Panc1 (cell line): Measurements from ENCODE around the gene SYT17. TPM values are rescaled to one million over a fixed set of nuclear protein-coding genes. Genes with fewer than 3 reads are reported as not detected.
"Not testable (repeated sequence)": the region's sequence is repeated elsewhere in the genome, so short reads cannot be mapped to it uniquely, and the experiment has no call there.

Experiments used
- ATAC-seq: fragments of 200-7000 bp; cut with Tn5 transposase; 2 replicates; pipeline ENCODE4 v1.9.1; 2020; ENCODE audit warnings: mild to moderate bottlenecking, moderate library complexity
- BruUV-seq: library from RNA; stranded (reverse); fragments of 400-500 nt; replicated peaks from 2 replicates; lab custom pipeline; 2021; lab: Mats Ljungman, UMichigan
- CTCF ChIA-PET: fragments of 300-600 bp; sonication (Branson Sonifier 250); formaldehyde crosslinking; loops from one replicate; lab custom pipeline; 2022; ENCODE audit warnings: antibody characterized with exemption; lab: Charles Lee
- POLR2A ChIA-PET: fragments of 300-600 bp; sonication (Branson Sonifier 250); formaldehyde crosslinking; loops from one replicate; lab custom pipeline; 2022; ENCODE audit warnings: antibody characterized with exemption; lab: Charles Lee
- DNase-seq: peaks from one replicate; pipeline ENCODE4 v3.0.0-alpha.2; 2010; ENCODE audit warnings: low read depth, low spot score
- H3K27ac ChIP-seq: 2 replicates; pipeline ENCODE4 v1.5.1; 2011; ENCODE audit warnings: mild to moderate bottlenecking, low read length, inconsistent platforms
- H3K27me3 ChIP-seq: fragments of 200-500 bp; sonication (Bioruptor generic); 2 replicates; pipeline ENCODE4 v1.6.0; 2014; ENCODE audit warnings: low read length, inconsistent platforms; ENCODE audit not compliant: control insufficient read depth, insufficient read depth
- H3K36me3 ChIP-seq: fragments of 200-500 bp; sonication (Bioruptor generic); 2 replicates; pipeline ENCODE4 v1.5.1; 2014; ENCODE audit warnings: inconsistent platforms, mild to moderate bottlenecking, low read length, moderate library complexity; ENCODE audit not compliant: control insufficient read depth, insufficient read depth
- H3K4me1 ChIP-seq: 2 replicates; pipeline ENCODE4 v1.5.1; 2011; ENCODE audit warnings: inconsistent platforms, mild to moderate bottlenecking, low read length, moderate library complexity; ENCODE audit not compliant: control insufficient read depth, insufficient read depth
- H3K4me3 ChIP-seq, 2 experiments: 2 replicates each; pipeline ENCODE4 v1.5.1; 2011 to 2012; ENCODE audit warnings: low read depth in 2 of 2, low read length in 2 of 2, mild to moderate bottlenecking in 2 of 2, inconsistent platforms in 1 of 2, moderate library complexity in 1 of 2
- H3K9me3 ChIP-seq: fragments of 200-500 bp; sonication (Bioruptor generic); 2 replicates; pipeline ENCODE4 v1.5.1; 2014; ENCODE audit warnings: low read depth, mild to moderate bottlenecking, inconsistent platforms, low read length, moderate library complexity; ENCODE audit not compliant: control insufficient read depth, insufficient read depth
- POLR2AphosphoS5 ChIP-seq: IDR thresholded peaks from 2 replicates; pipeline ENCODE4 v1.6.1; 2012; ENCODE audit warnings: mild to moderate bottlenecking, low read depth, low read length, moderate library complexity
- SIN3A ChIP-seq: IDR thresholded peaks from 2 replicates; pipeline ENCODE4 v1.6.1; 2012; ENCODE audit warnings: low read depth, mild to moderate bottlenecking, low read length, moderate library complexity, borderline replicate concordance; ENCODE audit not compliant: insufficient read depth
- TCF7L2 ChIP-seq: IDR thresholded peaks from 2 replicates; pipeline ENCODE4 v1.6.1; 2011; ENCODE audit warnings: mild to moderate bottlenecking, low read depth, low read length, inconsistent platforms
- in situ Hi-C: cut with HindIII; loops from 2 replicates; pipeline ENCODE4 v1.10.0; 2016; ENCODE audit warnings: low sequenced_read_pairs, low pct_unique_long_range_greater_than_20kb
- intact Hi-C: fragments of 100-400 bp; cut with micrococcal nuclease; formaldehyde crosslinking; loops from one replicate; pipeline ENCODE4 v1.10.0; 2022; ENCODE audit not compliant: unreplicated experiment
- total RNA-seq: library from RNA; stranded (reverse); gene quantifications from one replicate; pipeline ENCODE4 v1.2.1, GENCODE V29; 2021; ENCODE audit not compliant: unreplicated experiment
- TF ChIP-seq, protein P1 (sequence below): fragments of 450-650 bp; IDR thresholded peaks from 2 replicates; pipeline ENCODE4 v1.5.1; 2017; ENCODE audit warnings: mild to moderate bottlenecking
- TF ChIP-seq, protein P2 (sequence below), 2 experiments: IDR thresholded peaks; 2 replicates each; pipeline ENCODE4 v1.6.1; 2011 to 2012; ENCODE audit warnings: low read depth in 2 of 2, control low read depth in 1 of 2, low read length in 1 of 2, mild to moderate bottlenecking in 1 of 2, moderate library complexity in 1 of 2; ENCODE audit not compliant: insufficient read depth in 1 of 2

The SYT17 gene
- total RNA-seq, 1 experiment from 2014 or later = 5.4 TPM

DNA sequence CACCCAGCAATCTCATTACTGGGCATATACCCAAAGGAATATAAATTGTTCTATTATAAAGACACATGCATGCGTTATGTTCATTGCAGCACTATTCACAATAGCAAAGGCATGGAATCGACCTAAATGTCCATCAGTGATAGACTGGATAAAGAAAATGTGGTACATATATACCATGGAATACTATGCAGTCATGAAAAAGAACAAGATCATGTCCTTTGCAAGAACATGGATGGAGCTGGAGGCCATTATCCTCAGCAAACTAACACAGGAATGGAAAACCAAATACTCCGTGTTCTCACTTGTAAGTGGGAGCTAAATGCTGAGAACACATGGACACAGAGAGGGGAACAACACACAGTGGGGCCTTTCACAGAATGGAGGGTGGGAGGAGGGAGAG, 19.9 kb downstream of the SYT17 start:
- BruUV-seq, in situ Hi-C loops, H3K27me3 ChIP-seq, H3K27ac ChIP-seq, H3K36me3 ChIP-seq, DNase-seq, CTCF ChIA-PET, intact Hi-C loops, ATAC-seq, H3K4me1 ChIP-seq, H3K4me3 ChIP-seq, POLR2A ChIA-PET, H3K9me3 ChIP-seq: not testable (repeated sequence)

DNA sequence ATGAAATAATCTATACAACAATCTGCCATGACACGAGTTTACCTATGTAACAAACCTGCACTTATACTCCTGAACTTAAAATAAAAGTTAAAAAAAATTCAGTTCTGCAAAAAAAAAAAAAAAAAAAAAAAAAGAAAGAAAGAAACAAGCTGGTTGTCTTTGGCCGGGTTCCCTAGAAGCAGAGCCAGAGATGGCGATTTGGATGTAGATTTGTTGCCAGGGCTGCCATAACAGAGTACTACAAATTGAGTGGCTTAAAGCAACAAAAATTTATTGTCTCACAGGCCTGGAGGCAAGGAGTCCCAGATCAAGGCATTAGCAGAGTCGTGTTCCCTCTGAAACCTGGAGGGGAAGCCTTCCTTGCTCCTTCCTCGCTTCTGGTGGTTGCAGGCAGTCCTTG, 20.4 kb downstream of the SYT17 start:
- no TSS peak for BruUV-seq
- H3K27me3 ChIP-seq = no peaks in the 10 kb centered on the region
- ATAC-seq (0 out of 2 replicates have a peak, but pooled peaks have one; percentile 15), DNase-seq (no peak)
- intact Hi-C loops = no loop called here
- no peaks in the 10 kb centered on the region for H3K36me3 ChIP-seq
- H3K9me3 ChIP-seq = no peaks in the 10 kb centered on the region
- POLR2A ChIA-PET = interaction anchor here (0.6 kb wide), 3 partner anchors 53 to 94 kb away, joined by 5 to 19 read pairs (median 10); no protein-coding TSS in a partner anchor
- H3K4me3 ChIP-seq = no peak overlapping the region
- H3K27ac ChIP-seq = no peak overlapping the region
- CTCF ChIA-PET = interaction anchor here (0.6 kb wide), 1 partner anchor 104 kb away, joined by 3 read pairs; no protein-coding TSS in a partner anchor
- in situ Hi-C loops = no loop called here
- TF ChIP-seq SIN3A (no peak), POLR2AphosphoS5 (no peak), TCF7L2 (no peak)
- TF ChIP-seq, protein P1, sequence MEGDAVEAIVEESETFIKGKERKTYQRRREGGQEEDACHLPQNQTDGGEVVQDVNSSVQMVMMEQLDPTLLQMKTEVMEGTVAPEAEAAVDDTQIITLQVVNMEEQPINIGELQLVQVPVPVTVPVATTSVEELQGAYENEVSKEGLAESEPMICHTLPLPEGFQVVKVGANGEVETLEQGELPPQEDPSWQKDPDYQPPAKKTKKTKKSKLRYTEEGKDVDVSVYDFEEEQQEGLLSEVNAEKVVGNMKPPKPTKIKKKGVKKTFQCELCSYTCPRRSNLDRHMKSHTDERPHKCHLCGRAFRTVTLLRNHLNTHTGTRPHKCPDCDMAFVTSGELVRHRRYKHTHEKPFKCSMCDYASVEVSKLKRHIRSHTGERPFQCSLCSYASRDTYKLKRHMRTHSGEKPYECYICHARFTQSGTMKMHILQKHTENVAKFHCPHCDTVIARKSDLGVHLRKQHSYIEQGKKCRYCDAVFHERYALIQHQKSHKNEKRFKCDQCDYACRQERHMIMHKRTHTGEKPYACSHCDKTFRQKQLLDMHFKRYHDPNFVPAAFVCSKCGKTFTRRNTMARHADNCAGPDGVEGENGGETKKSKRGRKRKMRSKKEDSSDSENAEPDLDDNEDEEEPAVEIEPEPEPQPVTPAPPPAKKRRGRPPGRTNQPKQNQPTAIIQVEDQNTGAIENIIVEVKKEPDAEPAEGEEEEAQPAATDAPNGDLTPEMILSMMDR = no peak
- TF ChIP-seq, protein P2, sequence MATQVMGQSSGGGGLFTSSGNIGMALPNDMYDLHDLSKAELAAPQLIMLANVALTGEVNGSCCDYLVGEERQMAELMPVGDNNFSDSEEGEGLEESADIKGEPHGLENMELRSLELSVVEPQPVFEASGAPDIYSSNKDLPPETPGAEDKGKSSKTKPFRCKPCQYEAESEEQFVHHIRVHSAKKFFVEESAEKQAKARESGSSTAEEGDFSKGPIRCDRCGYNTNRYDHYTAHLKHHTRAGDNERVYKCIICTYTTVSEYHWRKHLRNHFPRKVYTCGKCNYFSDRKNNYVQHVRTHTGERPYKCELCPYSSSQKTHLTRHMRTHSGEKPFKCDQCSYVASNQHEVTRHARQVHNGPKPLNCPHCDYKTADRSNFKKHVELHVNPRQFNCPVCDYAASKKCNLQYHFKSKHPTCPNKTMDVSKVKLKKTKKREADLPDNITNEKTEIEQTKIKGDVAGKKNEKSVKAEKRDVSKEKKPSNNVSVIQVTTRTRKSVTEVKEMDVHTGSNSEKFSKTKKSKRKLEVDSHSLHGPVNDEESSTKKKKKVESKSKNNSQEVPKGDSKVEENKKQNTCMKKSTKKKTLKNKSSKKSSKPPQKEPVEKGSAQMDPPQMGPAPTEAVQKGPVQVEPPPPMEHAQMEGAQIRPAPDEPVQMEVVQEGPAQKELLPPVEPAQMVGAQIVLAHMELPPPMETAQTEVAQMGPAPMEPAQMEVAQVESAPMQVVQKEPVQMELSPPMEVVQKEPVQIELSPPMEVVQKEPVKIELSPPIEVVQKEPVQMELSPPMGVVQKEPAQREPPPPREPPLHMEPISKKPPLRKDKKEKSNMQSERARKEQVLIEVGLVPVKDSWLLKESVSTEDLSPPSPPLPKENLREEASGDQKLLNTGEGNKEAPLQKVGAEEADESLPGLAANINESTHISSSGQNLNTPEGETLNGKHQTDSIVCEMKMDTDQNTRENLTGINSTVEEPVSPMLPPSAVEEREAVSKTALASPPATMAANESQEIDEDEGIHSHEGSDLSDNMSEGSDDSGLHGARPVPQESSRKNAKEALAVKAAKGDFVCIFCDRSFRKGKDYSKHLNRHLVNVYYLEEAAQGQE (IDR thresholded peaks at IDR 0.05; ENCODE audit: insufficient read depth in 1 of 2, low read depth in 2 of 2, low read length in 1 of 2) = no peak
- no peaks in the 10 kb centered on the region for H3K4me1 ChIP-seq

DNA sequence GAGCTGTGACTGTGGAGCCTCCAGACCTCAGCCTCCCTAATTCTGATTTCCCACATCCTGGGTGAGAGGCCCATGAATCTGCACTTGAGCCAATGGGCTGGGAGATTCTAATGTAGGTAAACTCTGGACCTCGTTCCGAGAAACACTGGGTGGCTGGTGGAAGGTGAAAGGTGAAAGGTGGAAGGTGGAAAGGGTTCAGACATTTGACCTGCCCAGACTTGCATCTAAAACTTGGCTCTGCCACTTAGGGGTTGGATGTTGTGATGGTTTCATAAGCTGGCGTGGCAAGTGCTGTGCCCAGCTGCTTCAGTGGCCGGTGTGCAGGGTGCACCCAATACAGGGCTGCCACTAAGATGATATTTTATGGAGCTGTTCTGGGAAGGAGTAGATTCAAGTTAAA, 24.8 kb downstream of the SYT17 start:
- intact Hi-C loops = no loop called here
- DNase-seq (no peak), ATAC-seq (no peak)
- CTCF ChIA-PET = interaction anchor here (0.6 kb wide), 1 partner anchor 14 kb away, joined by 4 read pairs; no protein-coding TSS in a partner anchor
- in situ Hi-C loops = no loop called here
- no peaks in the 10 kb centered on the region for H3K4me1 ChIP-seq
- H3K9me3 ChIP-seq = no peaks in the 10 kb centered on the region
- no peak for TF ChIP-seq SIN3A
- TF ChIP-seq, protein P1 = no peak
- TF ChIP-seq, protein P2 (IDR thresholded peaks at IDR 0.05; ENCODE audit: insufficient read depth in 1 of 2, low read depth in 2 of 2, low read length in 1 of 2) = no peak
- H3K4me3 ChIP-seq = no peak overlapping the region
- POLR2A ChIA-PET = no interaction called here
- no peaks in the 10 kb centered on the region for H3K36me3 ChIP-seq
- H3K27ac ChIP-seq = no peak overlapping the region
- BruUV-seq = no TSS peak
- no peaks in the 10 kb centered on the region for H3K27me3 ChIP-seq
